ENCODE data around the gene MYH9.
"Not testable (repeated sequence)": the region's sequence is repeated elsewhere in the genome, so short reads cannot be mapped to it uniquely, and the experiment has no call there.

DNA sequence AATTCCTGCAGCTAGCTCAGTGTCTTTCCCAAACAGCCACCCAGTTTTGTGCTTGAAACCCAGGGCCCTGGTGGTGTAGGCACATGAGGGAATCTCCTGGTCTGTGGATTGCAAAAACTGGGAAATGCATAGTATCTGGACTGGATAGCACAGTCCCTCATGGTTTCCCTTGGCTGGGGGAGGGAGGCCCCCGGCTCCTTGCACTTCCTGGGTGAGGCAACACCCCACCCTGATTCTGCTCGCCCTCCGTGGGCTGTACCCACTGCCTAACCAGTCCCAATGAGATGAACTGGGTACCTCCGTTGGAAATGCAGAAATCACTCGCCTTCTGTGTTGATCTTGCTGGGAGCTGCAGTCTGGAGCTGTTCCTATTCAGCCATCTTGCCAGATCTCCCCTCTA lies 115.8 kb downstream of the MYH9 start:
- TF ChIP-seq EZH2 (IDR thresholded peaks at IDR 0.05; ENCODE audit: borderline replicate concordance, low read depth, low read length, poor library complexity, severe bottlenecking) = not testable (repeated sequence)
- TF ChIP-seq, protein P1, sequence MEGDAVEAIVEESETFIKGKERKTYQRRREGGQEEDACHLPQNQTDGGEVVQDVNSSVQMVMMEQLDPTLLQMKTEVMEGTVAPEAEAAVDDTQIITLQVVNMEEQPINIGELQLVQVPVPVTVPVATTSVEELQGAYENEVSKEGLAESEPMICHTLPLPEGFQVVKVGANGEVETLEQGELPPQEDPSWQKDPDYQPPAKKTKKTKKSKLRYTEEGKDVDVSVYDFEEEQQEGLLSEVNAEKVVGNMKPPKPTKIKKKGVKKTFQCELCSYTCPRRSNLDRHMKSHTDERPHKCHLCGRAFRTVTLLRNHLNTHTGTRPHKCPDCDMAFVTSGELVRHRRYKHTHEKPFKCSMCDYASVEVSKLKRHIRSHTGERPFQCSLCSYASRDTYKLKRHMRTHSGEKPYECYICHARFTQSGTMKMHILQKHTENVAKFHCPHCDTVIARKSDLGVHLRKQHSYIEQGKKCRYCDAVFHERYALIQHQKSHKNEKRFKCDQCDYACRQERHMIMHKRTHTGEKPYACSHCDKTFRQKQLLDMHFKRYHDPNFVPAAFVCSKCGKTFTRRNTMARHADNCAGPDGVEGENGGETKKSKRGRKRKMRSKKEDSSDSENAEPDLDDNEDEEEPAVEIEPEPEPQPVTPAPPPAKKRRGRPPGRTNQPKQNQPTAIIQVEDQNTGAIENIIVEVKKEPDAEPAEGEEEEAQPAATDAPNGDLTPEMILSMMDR (conservative IDR thresholded peaks at IDR 0.05; ENCODE audit: low read depth, low read length) = not testable (repeated sequence)

Measured in A673 (cell line).